Upper lobe of left lung (tissue), 4 donors: Measurements from ENCODE around the gene CCDC69.

Experiments
- CTCF ChIP-seq, 6 experiments: fragments of 450-650 bp in 4 of 6; fragments of 200-600 bp in 2 of 6; sonication (generic) in 2 of 6; IDR thresholded peaks; one replicate each; pipeline ENCODE4 v1.5.1; 2016 to 2019; ENCODE audit warnings: antibody characterized with exemption in 6 of 6
- POLR2A ChIP-seq, 4 donors: fragments of 450-650 bp; IDR thresholded peaks; one replicate each; pipeline ENCODE4 v1.5.1; 2016 to 2017; ENCODE audit warnings: antibody characterized with exemption in 4 of 4, mild to moderate bottlenecking in 2 of 4
- POLR2AphosphoS5 ChIP-seq, 2 donors: sonication (generic); formaldehyde crosslinking; IDR thresholded peaks; one replicate each; pipeline ENCODE4 v1.5.1; 2017; ENCODE audit warnings: antibody characterized with exemption in 2 of 2

- no peak for TF ChIP-seq POLR2A (IDR thresholded peaks at IDR 0.05)
- no peak for TF ChIP-seq CTCF (IDR thresholded peaks at IDR 0.05)
- no peak for TF ChIP-seq POLR2AphosphoS5 (IDR thresholded peaks at IDR 0.05)
Measured at GRCh38 chr5:151224372-151224771, 480 bp upstream of the CCDC69 start.
